ENCODE measurements around the gene TJP3.

DNA sequence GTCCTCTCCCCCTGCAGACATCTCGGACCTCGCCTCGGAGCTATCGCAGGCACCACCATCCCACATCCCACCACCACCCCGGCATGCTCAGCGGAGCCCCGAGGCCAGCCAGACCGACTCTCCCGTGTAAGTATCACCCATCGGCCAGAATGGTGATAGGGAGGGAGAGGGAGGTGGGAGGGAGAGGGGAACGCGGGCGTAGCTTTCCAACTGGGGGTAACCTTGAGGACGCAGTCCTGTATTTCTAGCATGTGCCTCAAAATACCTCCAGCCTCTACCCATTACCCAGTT, 26.1 kb downstream of the TJP3 start:
- TF ChIP-seq, protein P1, sequence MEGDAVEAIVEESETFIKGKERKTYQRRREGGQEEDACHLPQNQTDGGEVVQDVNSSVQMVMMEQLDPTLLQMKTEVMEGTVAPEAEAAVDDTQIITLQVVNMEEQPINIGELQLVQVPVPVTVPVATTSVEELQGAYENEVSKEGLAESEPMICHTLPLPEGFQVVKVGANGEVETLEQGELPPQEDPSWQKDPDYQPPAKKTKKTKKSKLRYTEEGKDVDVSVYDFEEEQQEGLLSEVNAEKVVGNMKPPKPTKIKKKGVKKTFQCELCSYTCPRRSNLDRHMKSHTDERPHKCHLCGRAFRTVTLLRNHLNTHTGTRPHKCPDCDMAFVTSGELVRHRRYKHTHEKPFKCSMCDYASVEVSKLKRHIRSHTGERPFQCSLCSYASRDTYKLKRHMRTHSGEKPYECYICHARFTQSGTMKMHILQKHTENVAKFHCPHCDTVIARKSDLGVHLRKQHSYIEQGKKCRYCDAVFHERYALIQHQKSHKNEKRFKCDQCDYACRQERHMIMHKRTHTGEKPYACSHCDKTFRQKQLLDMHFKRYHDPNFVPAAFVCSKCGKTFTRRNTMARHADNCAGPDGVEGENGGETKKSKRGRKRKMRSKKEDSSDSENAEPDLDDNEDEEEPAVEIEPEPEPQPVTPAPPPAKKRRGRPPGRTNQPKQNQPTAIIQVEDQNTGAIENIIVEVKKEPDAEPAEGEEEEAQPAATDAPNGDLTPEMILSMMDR (IDR thresholded peaks at IDR 0.05; ENCODE audit: insufficient read depth, low read depth, low read length) = no peak
- TF ChIP-seq EZH2 (IDR thresholded peaks at IDR 0.05; ENCODE audit: insufficient read depth, low read length) = no peak

All from astrocyte (in vitro differentiated cells and primary cell).